ENCODE results near the gene UNC79. TPM values are rescaled to one million over a fixed set of nuclear protein-coding genes. Genes with fewer than 3 reads are reported as not detected.

UNC79 gene
- total and polyA plus RNA-seq, 2 experiments from 2014 or later, result 0.15 to 0.20 TPM

DNA sequence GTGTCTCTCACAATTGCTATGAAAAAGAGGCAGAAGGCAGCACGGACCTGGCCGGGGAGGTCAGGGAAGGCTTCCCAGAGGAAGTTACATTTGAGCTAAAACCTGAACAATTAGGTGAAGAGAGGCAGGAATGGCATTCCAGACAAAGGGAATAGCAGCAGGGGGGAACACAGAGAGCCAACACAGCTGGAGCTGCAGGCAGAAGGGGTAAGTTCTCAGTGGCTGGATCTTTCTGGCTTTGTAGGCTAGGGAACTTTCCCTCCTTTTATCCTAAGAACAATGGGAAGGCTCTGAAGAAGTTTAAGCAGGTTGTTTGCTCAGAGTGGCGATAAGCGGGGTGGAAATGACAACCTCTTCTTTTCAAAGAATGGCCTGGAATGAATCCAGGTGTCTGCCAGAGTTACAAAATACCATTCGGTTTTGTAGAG is 257.5 kb downstream of the UNC79 start:
- no peak overlapping the region for H3K4me2 ChIP-seq
- H4K20me1 ChIP-seq (ENCODE audit: insufficient read depth, poor library complexity, severe bottlenecking), result no peaks in the 10 kb centered on the region
- DNase-seq (ENCODE audit: low spot score), result no peak
- no peak overlapping the region for H2AFZ ChIP-seq
- no peak overlapping the region for H3K4me3 ChIP-seq
- H3K36me3 ChIP-seq (replicated peaks; ENCODE audit: insufficient read depth, low read depth), result no peaks in the 10 kb centered on the region
- H3K9me2 ChIP-seq (replicated peaks; ENCODE audit: insufficient read depth), result no peaks in the 10 kb centered on the region
- no peaks in the 10 kb centered on the region for H3K4me1 ChIP-seq (ENCODE audit: insufficient read depth)
- 19% methylated on average over 5 of the region's 5 CpGs for WGBS (ENCODE audit: low lambda C conversion rate, missing lambda C conversion rate)
- TF ChIP-seq EZH2phosphoT487 (IDR thresholded peaks at IDR 0.05; ENCODE audit: low read depth, severe bottlenecking, unreplicated experiment) (no peak), EZH2 (IDR thresholded peaks at IDR 0.05; ENCODE audit: borderline replicate concordance) (no peak)
- TF ChIP-seq, protein P1, sequence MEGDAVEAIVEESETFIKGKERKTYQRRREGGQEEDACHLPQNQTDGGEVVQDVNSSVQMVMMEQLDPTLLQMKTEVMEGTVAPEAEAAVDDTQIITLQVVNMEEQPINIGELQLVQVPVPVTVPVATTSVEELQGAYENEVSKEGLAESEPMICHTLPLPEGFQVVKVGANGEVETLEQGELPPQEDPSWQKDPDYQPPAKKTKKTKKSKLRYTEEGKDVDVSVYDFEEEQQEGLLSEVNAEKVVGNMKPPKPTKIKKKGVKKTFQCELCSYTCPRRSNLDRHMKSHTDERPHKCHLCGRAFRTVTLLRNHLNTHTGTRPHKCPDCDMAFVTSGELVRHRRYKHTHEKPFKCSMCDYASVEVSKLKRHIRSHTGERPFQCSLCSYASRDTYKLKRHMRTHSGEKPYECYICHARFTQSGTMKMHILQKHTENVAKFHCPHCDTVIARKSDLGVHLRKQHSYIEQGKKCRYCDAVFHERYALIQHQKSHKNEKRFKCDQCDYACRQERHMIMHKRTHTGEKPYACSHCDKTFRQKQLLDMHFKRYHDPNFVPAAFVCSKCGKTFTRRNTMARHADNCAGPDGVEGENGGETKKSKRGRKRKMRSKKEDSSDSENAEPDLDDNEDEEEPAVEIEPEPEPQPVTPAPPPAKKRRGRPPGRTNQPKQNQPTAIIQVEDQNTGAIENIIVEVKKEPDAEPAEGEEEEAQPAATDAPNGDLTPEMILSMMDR (IDR thresholded peaks at IDR 0.05; ENCODE audit: poor library complexity), result no peak
- peaks cover 29% of the 10 kb centered on the region for H3K27me3 ChIP-seq
- H3K79me2 ChIP-seq, result no peaks in the 10 kb centered on the region
- H3K27ac ChIP-seq, result no peak overlapping the region
- H3K9me3 ChIP-seq (ENCODE audit: low read depth), result no peaks in the 10 kb centered on the region

DNA sequence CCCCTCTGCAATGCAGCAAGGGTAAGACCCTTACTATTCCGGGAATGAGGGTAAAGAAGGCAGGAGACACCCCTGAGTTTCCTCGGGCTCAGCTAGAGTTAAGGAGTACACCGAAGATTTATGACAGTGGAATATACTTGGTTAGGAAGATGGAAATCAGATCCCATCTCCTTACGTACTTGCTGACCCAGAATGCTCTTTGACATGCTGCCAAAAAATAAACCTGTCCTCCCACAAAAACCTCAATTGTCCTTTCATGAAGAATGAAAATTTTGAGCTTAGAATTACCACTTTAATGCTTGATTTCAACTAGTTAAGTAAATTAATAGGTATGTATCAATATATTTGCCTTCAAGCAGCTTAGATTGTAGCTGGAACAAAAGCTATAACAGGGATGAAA is 258.1 kb downstream of the UNC79 start:
- TF ChIP-seq, protein P1 (IDR thresholded peaks at IDR 0.05; ENCODE audit: poor library complexity), result no peak
- TF ChIP-seq EZH2 (IDR thresholded peaks at IDR 0.05; ENCODE audit: borderline replicate concordance) (no peak), EZH2phosphoT487 (IDR thresholded peaks at IDR 0.05; ENCODE audit: low read depth, severe bottlenecking, unreplicated experiment) (no peak)
- H4K20me1 ChIP-seq (ENCODE audit: insufficient read depth, poor library complexity, severe bottlenecking), result no peaks in the 10 kb centered on the region
- H3K27ac ChIP-seq, result no peak overlapping the region
- WGBS (ENCODE audit: low lambda C conversion rate, missing lambda C conversion rate), result 50% methylated on average over 4 of the region's 4 CpGs
- no peaks in the 10 kb centered on the region for H3K9me2 ChIP-seq (replicated peaks; ENCODE audit: insufficient read depth)
- H3K79me2 ChIP-seq, result no peaks in the 10 kb centered on the region
- no peak overlapping the region for H3K4me2 ChIP-seq
- no peak overlapping the region for H3K4me3 ChIP-seq
- no peaks in the 10 kb centered on the region for H3K4me1 ChIP-seq (ENCODE audit: insufficient read depth)
- peaks cover 29% of the 10 kb centered on the region for H3K27me3 ChIP-seq
- H3K36me3 ChIP-seq (replicated peaks; ENCODE audit: insufficient read depth, low read depth), result no peaks in the 10 kb centered on the region
- no peak overlapping the region for H2AFZ ChIP-seq
- no peaks in the 10 kb centered on the region for H3K9me3 ChIP-seq (ENCODE audit: low read depth)
- no peak for DNase-seq (ENCODE audit: low spot score)

DNA sequence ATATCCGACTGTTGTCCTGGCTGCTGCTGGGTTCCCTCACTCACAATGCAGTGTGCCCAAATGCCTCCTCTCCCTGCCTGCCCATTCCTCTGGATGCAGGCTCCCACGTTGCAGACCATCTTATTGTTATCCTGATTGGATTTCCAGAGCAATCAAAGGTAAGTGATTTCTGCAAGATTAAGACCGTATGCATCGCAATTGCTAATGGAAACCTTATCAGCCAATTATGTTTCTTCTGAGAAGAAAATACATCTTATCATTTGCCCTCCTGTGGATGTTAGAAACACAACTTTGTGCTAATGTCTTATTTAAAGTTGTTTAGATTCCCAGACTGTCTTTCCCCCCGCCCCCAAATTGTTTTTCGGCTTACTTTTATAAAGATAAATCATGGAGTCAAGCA is 259.4 kb downstream of the UNC79 start:
- H3K27me3 ChIP-seq, result peaks cover 29% of the 10 kb centered on the region
- no peaks in the 10 kb centered on the region for H3K36me3 ChIP-seq (replicated peaks; ENCODE audit: insufficient read depth, low read depth)
- no peaks in the 10 kb centered on the region for H3K79me2 ChIP-seq
- H3K27ac ChIP-seq, result no peak overlapping the region
- H4K20me1 ChIP-seq (ENCODE audit: insufficient read depth, poor library complexity, severe bottlenecking), result no peaks in the 10 kb centered on the region
- no peaks in the 10 kb centered on the region for H3K9me2 ChIP-seq (replicated peaks; ENCODE audit: insufficient read depth)
- DNase-seq (ENCODE audit: low spot score), result no peak
- WGBS (ENCODE audit: low lambda C conversion rate, missing lambda C conversion rate), result 53% methylated on average over 6 of the region's 6 CpGs
- TF ChIP-seq EZH2 (IDR thresholded peaks at IDR 0.05; ENCODE audit: borderline replicate concordance) (no peak), EZH2phosphoT487 (IDR thresholded peaks at IDR 0.05; ENCODE audit: low read depth, severe bottlenecking, unreplicated experiment) (no peak)
- TF ChIP-seq, protein P1 (IDR thresholded peaks at IDR 0.05; ENCODE audit: poor library complexity), result no peak
- no peaks in the 10 kb centered on the region for H3K4me1 ChIP-seq (ENCODE audit: insufficient read depth)
- no peak overlapping the region for H3K4me3 ChIP-seq
- H3K4me2 ChIP-seq, result no peak overlapping the region
- H2AFZ ChIP-seq, result no peak overlapping the region
- no peaks in the 10 kb centered on the region for H3K9me3 ChIP-seq (ENCODE audit: low read depth)
